GM12891 (cell line): ENCODE measurements around the gene ARR3.
"Not testable (repeated sequence)": the region's sequence is repeated elsewhere in the genome, so short reads cannot be mapped to it uniquely, and the experiment has no call there.

Experiments used
- DNase-seq: peaks from one replicate; pipeline ENCODE4 v3.0.0; 2011; ENCODE audit warnings: low spot score; ENCODE audit not compliant: insufficient read length
- FAIRE-seq: peaks from 2 replicates; lab custom pipeline; 2011; peaks lifted over from hg19 to GRCh38; lab: Jason Lieb, UNC
- PAX5 ChIP-seq: IDR thresholded peaks from 2 replicates; pipeline ENCODE4 v1.6.1; 2011; ENCODE audit warnings: low read length, moderate library complexity, mild to moderate bottlenecking; ENCODE audit not compliant: insufficient read depth, severe bottlenecking
- POLR2A ChIP-seq: IDR thresholded peaks from 2 replicates; pipeline ENCODE4 v1.6.1; 2011; ENCODE audit warnings: low read depth, low read length, control low read depth
- POLR2AphosphoS5 ChIP-seq: IDR thresholded peaks from 2 replicates; pipeline ENCODE4 v1.6.1; 2011; ENCODE audit warnings: low read depth, low read length, control low read depth
- POU2F2 ChIP-seq: IDR thresholded peaks from 2 replicates; pipeline ENCODE4 v1.6.1; 2011; ENCODE audit warnings: low read depth, mild to moderate bottlenecking, control low read depth, low read length, moderate library complexity
- SPI1 ChIP-seq: IDR thresholded peaks from 2 replicates; pipeline ENCODE4 v1.6.1; 2011; ENCODE audit warnings: low read depth, low read length, control low read depth
- TAF1 ChIP-seq: IDR thresholded peaks from 2 replicates; pipeline ENCODE4 v1.6.1; 2011; ENCODE audit warnings: low read depth, low read length, control low read depth

The ARR3 gene

DNA sequence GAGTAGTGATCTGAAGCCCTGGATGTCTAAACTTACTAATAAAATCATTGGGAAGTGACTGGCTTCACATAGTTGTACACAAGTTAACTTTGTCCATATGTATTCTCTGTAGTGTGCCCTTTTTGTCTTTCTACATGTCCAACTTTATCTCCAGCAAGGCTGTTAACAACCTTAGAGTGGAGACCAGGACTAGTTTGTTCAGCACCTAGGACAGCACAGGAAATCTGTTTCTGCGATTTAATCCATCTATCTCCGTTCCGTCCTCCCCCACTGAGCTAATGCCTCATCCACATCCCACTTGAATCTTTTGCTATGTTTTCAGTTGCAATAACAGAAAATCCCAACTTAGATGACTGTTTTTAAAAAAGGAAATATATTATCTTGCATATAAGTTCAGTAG, 3.4 kb upstream of the ARR3 start:
- DNase-seq: no peak
- TF ChIP-seq TAF1 (no peak), POU2F2 (no peak), POLR2A (no peak), PAX5 (no peak), SPI1 (no peak), POLR2AphosphoS5 (no peak)
- no peak for FAIRE-seq

DNA sequence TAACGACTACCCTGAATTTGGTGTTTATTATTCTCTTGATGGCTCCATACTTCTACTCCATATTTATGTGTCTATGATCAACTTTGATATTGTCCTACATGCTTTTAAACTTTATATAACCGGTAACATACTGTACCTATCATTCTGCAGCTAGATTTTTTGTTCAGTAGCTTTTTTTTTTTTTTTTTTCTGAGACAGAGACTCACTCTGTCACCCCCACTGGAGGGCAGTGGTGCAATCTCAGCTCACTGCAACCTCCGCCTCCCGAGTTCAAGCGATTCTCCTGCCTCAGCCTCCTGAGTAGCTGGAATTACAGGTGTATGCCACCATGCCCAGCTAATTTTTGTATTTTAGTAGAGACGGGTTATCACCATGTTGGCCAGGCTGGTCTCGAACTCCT, 5.9 kb downstream of the ARR3 start:
- DNase-seq, FAIRE-seq: not testable (repeated sequence)

DNA sequence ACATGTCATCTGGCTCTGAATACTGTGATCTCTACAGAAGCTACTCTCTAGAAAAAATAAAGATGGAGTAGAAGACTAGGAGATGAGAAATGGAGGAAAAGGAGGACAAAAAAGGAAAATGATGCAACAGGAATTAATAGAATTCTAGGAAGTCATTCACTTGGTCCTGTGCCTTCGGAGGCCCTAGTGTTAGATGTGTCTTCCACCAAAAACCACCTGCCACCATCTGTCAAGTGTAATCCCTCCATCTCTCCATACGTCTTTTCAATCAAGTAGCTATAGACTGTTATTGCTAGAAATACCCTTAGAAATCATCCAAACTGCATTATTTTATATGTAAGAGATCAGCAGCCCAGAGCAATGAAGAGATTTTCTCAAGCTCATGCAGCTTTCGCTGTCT, 10.9 kb downstream of the ARR3 start:
- FAIRE-seq (no peak), DNase-seq (no peak)
- TF ChIP-seq POLR2A (no peak), POU2F2 (no peak), PAX5 (no peak), POLR2AphosphoS5 (no peak), SPI1 (no peak), TAF1 (no peak)

GRCh38 chrX:70280573-70280972, 12.4 kb downstream of the ARR3 start:
- TF ChIP-seq SPI1 (no peak), POLR2AphosphoS5 (no peak), PAX5 (no peak), TAF1 (no peak), POU2F2 (no peak), POLR2A (no peak)
- DNase-seq (no peak), FAIRE-seq (no peak)

DNA sequence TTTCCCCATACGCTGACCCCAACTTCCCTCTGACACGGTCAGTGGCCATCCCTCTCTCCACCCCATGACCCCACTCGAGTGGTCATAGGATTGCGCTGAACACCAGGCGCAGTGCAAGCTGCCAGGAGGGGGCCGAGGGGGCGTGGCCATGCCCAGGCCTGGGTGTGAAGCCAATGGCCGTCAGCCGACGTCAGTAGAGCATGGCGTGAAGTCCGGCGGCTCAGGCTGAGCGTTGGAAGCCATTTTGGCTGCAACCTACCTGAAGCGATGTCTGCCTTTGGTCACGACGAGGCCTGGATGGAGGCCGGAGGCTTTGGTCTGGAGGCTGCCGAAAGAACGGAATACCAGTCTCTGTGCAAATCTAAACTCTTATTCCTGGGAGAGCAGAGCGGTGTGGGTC, 13.8 kb downstream of the ARR3 start, which contains the start of gene RAB41:
Gene RAB41, plus strand, starts transcription at position 222 of the 400 bp plus-strand sequence. Its CDS starts 46 bp downstream, at position 268.
- no peak for TF ChIP-seq POLR2A
- TF ChIP-seq POU2F2: no peak
- TF ChIP-seq POLR2AphosphoS5: no peak
- TF ChIP-seq TAF1: no peak
- no peak for TF ChIP-seq SPI1
- no peak for TF ChIP-seq PAX5
- FAIRE-seq: no peak

GRCh38 chrX:70289168-70289792, 21.1 kb downstream of the ARR3 start:
- TF ChIP-seq PAX5 (no peak), TAF1 (no peak), POLR2AphosphoS5 (no peak), POLR2A (no peak), SPI1 (no peak), POU2F2 (no peak)
- no peak for FAIRE-seq
- no peak for DNase-seq

More for the DNA sequence above, 13.8 kb downstream of the ARR3 start, which contains the start of gene RAB41:
- no peak for DNase-seq

- TF ChIP-seq SPI1 (no peak), POU2F2 (no peak), TAF1 (no peak), POLR2A (peak; percentile 78), PAX5 (no peak), POLR2AphosphoS5 (0 out of 2 replicates have a peak, but pooled peaks have one; percentile 67)
- DNase-seq (peak; percentile 78), FAIRE-seq (peak; percentile 98)
Measured at GRCh38 chrX:70289793-70290770, 21.9 kb downstream of the ARR3 start, which contains the start of the genes KIF4A and PDZD11. Gene KIF4A (plus strand): TSS chrX:70290104. CDS start chrX:70290459, 355 bp downstream. Gene PDZD11 (minus strand): TSS chrX:70289927. CDS start chrX:70289341, 586 bp downstream.

DNA sequence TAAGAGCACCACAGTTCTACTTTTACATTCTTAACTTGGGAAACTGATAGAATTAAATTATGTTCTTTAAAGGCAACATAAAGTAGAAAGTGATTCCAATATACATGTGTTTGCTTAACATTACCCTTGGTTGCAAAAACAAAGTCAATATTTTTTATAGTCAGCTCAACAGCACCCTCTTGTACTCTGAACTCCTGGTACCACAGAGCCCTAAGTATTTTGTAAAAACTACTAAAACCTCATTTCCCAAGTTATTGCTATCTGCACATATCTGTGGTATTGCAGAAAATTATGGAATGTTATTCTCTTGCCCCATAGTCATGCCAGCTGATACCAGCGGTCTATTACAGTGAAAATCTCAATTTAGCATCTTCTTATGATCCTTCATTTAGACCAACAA, 24.7 kb downstream of the ARR3 start:
- no peak for FAIRE-seq
- no peak for TF ChIP-seq SPI1
- no peak for DNase-seq

DNA sequence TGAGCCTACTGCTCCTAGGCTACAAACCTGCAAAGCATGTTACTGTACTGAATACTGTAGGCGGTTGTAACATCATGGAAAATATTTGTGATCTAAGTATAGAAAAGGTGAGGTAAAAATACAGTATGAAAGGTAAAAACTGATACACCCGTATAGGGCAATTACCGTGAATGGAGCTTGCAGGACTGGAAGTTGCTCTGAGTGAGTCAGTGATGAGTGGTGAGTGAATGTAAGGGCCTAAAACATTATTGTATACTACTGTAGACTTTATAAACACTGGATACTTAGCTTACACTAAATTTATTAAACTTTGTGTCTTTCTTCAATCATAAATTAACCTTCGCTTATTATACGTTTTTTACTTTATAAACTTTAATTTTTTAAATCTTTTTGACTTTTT, 25.5 kb downstream of the ARR3 start:
- no peak for FAIRE-seq
- TF ChIP-seq PAX5 (no peak), POLR2AphosphoS5 (no peak), TAF1 (no peak), SPI1 (no peak), POLR2A (no peak), POU2F2 (no peak)
- DNase-seq: no peak

DNA sequence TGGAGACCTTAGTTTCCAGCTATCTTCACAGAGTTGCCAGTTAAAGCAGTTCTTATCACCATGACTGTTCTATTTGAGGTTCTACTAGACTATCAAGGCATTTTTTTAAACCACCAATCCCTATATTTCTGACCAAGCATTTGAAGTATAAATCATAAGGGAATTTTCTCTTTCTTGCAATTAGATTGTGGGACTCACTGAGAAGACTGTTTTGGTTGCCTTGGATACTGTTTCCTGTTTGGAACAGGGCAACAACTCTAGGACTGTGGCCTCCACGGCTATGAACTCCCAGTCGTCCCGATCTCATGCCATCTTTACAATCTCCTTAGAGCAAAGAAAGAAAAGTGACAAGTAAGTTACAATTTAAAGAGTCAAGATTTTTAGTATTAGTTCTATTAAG, 33.6 kb downstream of the ARR3 start:
- DNase-seq (no peak), FAIRE-seq (no peak)
- TF ChIP-seq POU2F2: no peak
- no peak for TF ChIP-seq TAF1
- no peak for TF ChIP-seq POLR2A
- TF ChIP-seq SPI1: no peak
- no peak for TF ChIP-seq PAX5
